Measurements from ENCODE around the gene ZFYVE16.

The ZFYVE16 gene

GRCh38 chr5:80407735-80408483 is at the start of gene ZFYVE16 (continued):
- TF ChIP-seq ZBTB17 (tag by site-specific recombination; IDR thresholded peaks at IDR 0.05), result peak; percentile 96
- no peak for TF ChIP-seq ZFP3 (tag by site-specific recombination; IDR thresholded peaks at IDR 0.05; ENCODE audit: low read depth)
- TF ChIP-seq ZBTB20 (tag by site-specific recombination; IDR thresholded peaks at IDR 0.05), result peak; percentile 98
- no peak for TF ChIP-seq ZNF48 (tag by site-specific recombination; IDR thresholded peaks at IDR 0.05)
- TF ChIP-seq ZNF155 (tag by site-specific recombination; IDR thresholded peaks at IDR 0.05), result no peak
- TF ChIP-seq ZBTB21 (tag by site-specific recombination; IDR thresholded peaks at IDR 0.05), result no peak
- no peak for TF ChIP-seq ZNF140 (tag by site-specific recombination; IDR thresholded peaks at IDR 0.05)
- TF ChIP-seq ZNF792 (tag by site-specific recombination; IDR thresholded peaks at IDR 0.05), result no peak
- no peak for TF ChIP-seq ELK4 (IDR thresholded peaks at IDR 0.05; ENCODE audit: borderline replicate concordance, low read depth, low read length)
- peak; percentile 54 for TF ChIP-seq ZFHX2 (tag by site-specific recombination; conservative IDR thresholded peaks at IDR 0.05)
- TF ChIP-seq ZNF626 (tag by site-specific recombination; IDR thresholded peaks at IDR 0.05), result no peak
- no peak; the same call in 1 of the 2 replicates for TF ChIP-seq ZNF366 (tag by site-specific recombination; conservative IDR thresholded peaks at IDR 0.05)
- TF ChIP-seq SP7 (tag by site-specific recombination; IDR thresholded peaks at IDR 0.05), result peak; percentile 59
- TF ChIP-seq ZBTB49 (tag by site-specific recombination; IDR thresholded peaks at IDR 0.05; ENCODE audit: low read depth), result no peak
- TF ChIP-seq ZSCAN16 (tag by site-specific recombination; IDR thresholded peaks at IDR 0.05), result no peak
- no peak for TF ChIP-seq ZNF473 (tag by site-specific recombination; IDR thresholded peaks at IDR 0.05)
- no peak for TF ChIP-seq ZNF830 (tag by site-specific recombination; IDR thresholded peaks at IDR 0.05; ENCODE audit: low read depth)
- peak; percentile 43 for TF ChIP-seq ZNF324 (tag by site-specific recombination; IDR thresholded peaks at IDR 0.05)
- 0 out of 2 replicates have a peak, but pooled peaks have one; percentile 35 for TF ChIP-seq PBX3 (CRISPR knock-in tag; IDR thresholded peaks at IDR 0.05)
- peak; percentile 10; the same call in 1 of the 2 replicates for TF ChIP-seq KLF8 (tag by site-specific recombination; IDR thresholded peaks at IDR 0.05)
- peak; percentile 69; the same call in 1 of the 2 replicates for TF ChIP-seq ZNF561 (tag by site-specific recombination; IDR thresholded peaks at IDR 0.05; ENCODE audit: borderline replicate concordance)
- no peak for TF ChIP-seq ZNF624 (tag by site-specific recombination; IDR thresholded peaks at IDR 0.05)
- TF ChIP-seq ZNF660 (tag by site-specific recombination; IDR thresholded peaks at IDR 0.05), result peak; percentile 62; the same call in 1 of the 2 replicates
- peak; percentile 59 for TF ChIP-seq ZNF398 (tag by site-specific recombination; IDR thresholded peaks at IDR 0.05)
- TF ChIP-seq ZNF596 (tag by site-specific recombination; IDR thresholded peaks at IDR 0.05), result no peak
- TF ChIP-seq ZNF629 (tag by site-specific recombination; IDR thresholded peaks at IDR 0.05), result peak; percentile 73
- 0 out of 2 replicates have a peak, but pooled peaks have one; percentile 5 for TF ChIP-seq ZNF16 (tag by site-specific recombination; IDR thresholded peaks at IDR 0.05; ENCODE audit: low read depth)
- TF ChIP-seq ZNF391 (tag by site-specific recombination; IDR thresholded peaks at IDR 0.05; ENCODE audit: borderline replicate concordance, low read depth), result no peak
- peak; percentile 79 for TF ChIP-seq ZBTB11 (tag by site-specific recombination; conservative IDR thresholded peaks at IDR 0.05; ENCODE audit: low read depth)
- peak; percentile 99 for TF ChIP-seq GLIS2 (tag by site-specific recombination; IDR thresholded peaks at IDR 0.05)
- peak; percentile 87 for TF ChIP-seq ZNF76 (tag by site-specific recombination; IDR thresholded peaks at IDR 0.05; ENCODE audit: borderline replicate concordance, low read depth)

Data from HEK293 (cell line).